HEK293 (cell line): ENCODE data around the gene LGALS7.

Experiments used
- GLI2 ChIP-seq: fragments of 450-650 bp; formaldehyde crosslinking; IDR thresholded peaks from 2 replicates; pipeline ENCODE4; 2017; ENCODE audit warnings: missing biosample characterization, missing genetic modification characterization, low read depth, borderline replicate concordance
- GLIS1 ChIP-seq: fragments of 450-650 bp; formaldehyde crosslinking; IDR thresholded peaks from 2 replicates; pipeline ENCODE4 v1.5.1; 2016; ENCODE audit warnings: missing biosample characterization, missing genetic modification characterization
- KLF1 ChIP-seq: fragments of 450-650 bp; formaldehyde crosslinking; IDR thresholded peaks from 2 replicates; pipeline ENCODE4 v1.5.1; 2016; ENCODE audit warnings: missing biosample characterization, missing genetic modification characterization
- OSR2 ChIP-seq: fragments of 450-650 bp; formaldehyde crosslinking; IDR thresholded peaks from 2 replicates; pipeline ENCODE4 v1.5.1; 2016; ENCODE audit warnings: missing biosample characterization, missing genetic modification characterization
- SP7 ChIP-seq: fragments of 450-650 bp; formaldehyde crosslinking; IDR thresholded peaks from 2 replicates; pipeline ENCODE4 v1.5.1; 2016; ENCODE audit warnings: missing biosample characterization, missing genetic modification characterization
- ZBTB21 ChIP-seq: fragments of 450-650 bp; formaldehyde crosslinking; IDR thresholded peaks from 2 replicates; pipeline ENCODE4 v1.5.1; 2017; ENCODE audit warnings: missing biosample characterization, missing genetic modification characterization
- ZBTB7A ChIP-seq: fragments of 450-650 bp; formaldehyde crosslinking; IDR thresholded peaks from 2 replicates; pipeline ENCODE4 v1.5.1; 2016; ENCODE audit warnings: low read depth, missing biosample characterization, missing genetic modification characterization
- ZFHX2 ChIP-seq: fragments of 450-650 bp; formaldehyde crosslinking; conservative IDR thresholded peaks from 2 replicates; pipeline ENCODE4 v1.5.1; 2016; ENCODE audit warnings: missing biosample characterization, missing genetic modification characterization
- ZIC2 ChIP-seq: fragments of 450-650 bp; formaldehyde crosslinking; IDR thresholded peaks from 2 replicates; pipeline ENCODE4 v1.5.1; 2016; ENCODE audit warnings: missing biosample characterization, missing genetic modification characterization
- ZNF335 ChIP-seq: fragments of 450-650 bp; formaldehyde crosslinking; conservative IDR thresholded peaks from 2 replicates; pipeline ENCODE4 v1.5.1; 2016; ENCODE audit warnings: missing biosample characterization, missing genetic modification characterization
- ZNF426 ChIP-seq: fragments of 450-650 bp; formaldehyde crosslinking; IDR thresholded peaks from 2 replicates; pipeline ENCODE4 v1.5.1; 2017; ENCODE audit warnings: missing biosample characterization, missing genetic modification characterization, mild to moderate bottlenecking, inconsistent platforms, moderate library complexity
- ZNF48 ChIP-seq: fragments of 450-650 bp; formaldehyde crosslinking; IDR thresholded peaks from 2 replicates; pipeline ENCODE4 v1.5.1; 2016; ENCODE audit warnings: missing biosample characterization, missing genetic modification characterization
- ZNF518A ChIP-seq: fragments of 450-650 bp; formaldehyde crosslinking; conservative IDR thresholded peaks from 2 replicates; pipeline ENCODE4 v1.5.1; 2016; ENCODE audit warnings: low read depth, missing biosample characterization, missing genetic modification characterization
- ZNF571 ChIP-seq: fragments of 450-650 bp; formaldehyde crosslinking; IDR thresholded peaks from 2 replicates; pipeline ENCODE4 v1.5.0; 2017; ENCODE audit warnings: missing biosample characterization, missing genetic modification characterization
- ZNF621 ChIP-seq: fragments of 450-650 bp; formaldehyde crosslinking; IDR thresholded peaks from 2 replicates; pipeline ENCODE4 v1.5.1; 2017; ENCODE audit warnings: missing biosample characterization, missing genetic modification characterization
- ZNF639 ChIP-seq: fragments of 450-650 bp; formaldehyde crosslinking; IDR thresholded peaks from 2 replicates; pipeline ENCODE4 v1.5.1; 2016; ENCODE audit warnings: missing biosample characterization, missing genetic modification characterization
- ZNF792 ChIP-seq: fragments of 450-650 bp; formaldehyde crosslinking; IDR thresholded peaks from 2 replicates; pipeline ENCODE4 v1.5.1; 2016; ENCODE audit warnings: missing biosample characterization, missing genetic modification characterization
- TF ChIP-seq, protein P1 (sequence below): fragments of 450-650 bp; formaldehyde crosslinking; IDR thresholded peaks from 2 replicates; pipeline ENCODE4 v1.5.1; 2017; ENCODE audit warnings: missing biosample characterization, missing genetic modification characterization
- TF ChIP-seq, protein P2 (sequence below): fragments of 450-650 bp; formaldehyde crosslinking; conservative IDR thresholded peaks from 2 replicates; pipeline ENCODE4 v1.5.1; 2016; ENCODE audit warnings: low read depth, missing biosample characterization, missing genetic modification characterization
- TF ChIP-seq, protein P3 (sequence below): fragments of 450-650 bp; formaldehyde crosslinking; IDR thresholded peaks from 2 replicates; pipeline ENCODE4 v1.5.1; 2016; ENCODE audit warnings: missing biosample characterization, missing genetic modification characterization, borderline replicate concordance

LGALS7 gene

DNA sequence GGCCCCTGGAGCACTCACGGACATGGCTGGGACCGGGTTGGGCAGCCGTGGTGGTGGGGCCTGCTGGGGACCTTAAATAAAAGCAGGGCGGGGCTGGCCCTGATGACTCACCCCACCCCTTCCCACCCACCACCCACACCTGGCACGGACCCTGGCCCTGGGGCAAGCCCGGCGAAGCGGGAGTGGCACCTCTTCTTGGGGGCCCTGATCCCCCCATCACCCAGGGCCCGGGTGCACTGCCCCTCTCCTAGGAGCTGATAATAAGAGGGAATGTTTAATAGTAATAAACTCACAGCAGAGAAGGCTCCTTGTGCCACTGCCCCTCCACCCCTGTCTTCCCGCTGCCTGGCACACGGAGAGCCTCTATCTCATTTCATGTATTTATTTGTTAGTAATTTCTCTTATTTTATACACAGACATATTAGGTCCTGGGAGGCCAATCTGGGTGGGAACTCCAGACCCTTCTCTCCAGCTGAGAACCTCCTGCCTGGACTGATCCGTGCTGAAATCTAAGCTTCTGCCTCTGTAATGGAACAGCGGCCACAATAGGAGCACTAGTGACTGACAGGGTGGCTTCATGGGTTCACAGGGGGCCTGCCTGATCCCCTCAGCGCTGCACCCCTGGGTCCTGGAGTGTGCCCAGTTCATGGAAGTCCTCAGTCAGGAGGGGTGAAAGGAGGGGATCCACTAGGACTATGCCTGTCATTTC lies at the start of gene LGALS7 (continued):
- TF ChIP-seq ZNF518A (no peak), ZIC2 (tag by site-specific recombination) (peak; percentile 58), KLF1 (peak; percentile 90), SP7 (tag by site-specific recombination) (0 out of 2 replicates have a peak, but pooled peaks have one; percentile 19), ZNF639 (tag by site-specific recombination) (no peak), OSR2 (0 out of 2 replicates have a peak, but pooled peaks have one; percentile 7), GLI2 (tag by site-specific recombination) (no peak), ZNF571 (tag by site-specific recombination) (no peak), ZBTB7A (tag by site-specific recombination) (no peak), ZBTB21 (no peak), ZNF48 (tag by site-specific recombination) (no peak), ZNF335 (peak; percentile 68), ZNF621 (tag by site-specific recombination) (no peak), ZNF426 (no peak), ZFHX2 (tag by site-specific recombination) (peak; percentile 47), ZNF792 (tag by site-specific recombination) (no peak), GLIS1 (tag by site-specific recombination) (peak; percentile 75)
- TF ChIP-seq, protein P1, sequence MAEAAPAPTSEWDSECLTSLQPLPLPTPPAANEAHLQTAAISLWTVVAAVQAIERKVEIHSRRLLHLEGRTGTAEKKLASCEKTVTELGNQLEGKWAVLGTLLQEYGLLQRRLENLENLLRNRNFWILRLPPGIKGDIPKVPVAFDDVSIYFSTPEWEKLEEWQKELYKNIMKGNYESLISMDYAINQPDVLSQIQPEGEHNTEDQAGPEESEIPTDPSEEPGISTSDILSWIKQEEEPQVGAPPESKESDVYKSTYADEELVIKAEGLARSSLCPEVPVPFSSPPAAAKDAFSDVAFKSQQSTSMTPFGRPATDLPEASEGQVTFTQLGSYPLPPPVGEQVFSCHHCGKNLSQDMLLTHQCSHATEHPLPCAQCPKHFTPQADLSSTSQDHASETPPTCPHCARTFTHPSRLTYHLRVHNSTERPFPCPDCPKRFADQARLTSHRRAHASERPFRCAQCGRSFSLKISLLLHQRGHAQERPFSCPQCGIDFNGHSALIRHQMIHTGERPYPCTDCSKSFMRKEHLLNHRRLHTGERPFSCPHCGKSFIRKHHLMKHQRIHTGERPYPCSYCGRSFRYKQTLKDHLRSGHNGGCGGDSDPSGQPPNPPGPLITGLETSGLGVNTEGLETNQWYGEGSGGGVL (tag by site-specific recombination) = no peak
- TF ChIP-seq, protein P2, sequence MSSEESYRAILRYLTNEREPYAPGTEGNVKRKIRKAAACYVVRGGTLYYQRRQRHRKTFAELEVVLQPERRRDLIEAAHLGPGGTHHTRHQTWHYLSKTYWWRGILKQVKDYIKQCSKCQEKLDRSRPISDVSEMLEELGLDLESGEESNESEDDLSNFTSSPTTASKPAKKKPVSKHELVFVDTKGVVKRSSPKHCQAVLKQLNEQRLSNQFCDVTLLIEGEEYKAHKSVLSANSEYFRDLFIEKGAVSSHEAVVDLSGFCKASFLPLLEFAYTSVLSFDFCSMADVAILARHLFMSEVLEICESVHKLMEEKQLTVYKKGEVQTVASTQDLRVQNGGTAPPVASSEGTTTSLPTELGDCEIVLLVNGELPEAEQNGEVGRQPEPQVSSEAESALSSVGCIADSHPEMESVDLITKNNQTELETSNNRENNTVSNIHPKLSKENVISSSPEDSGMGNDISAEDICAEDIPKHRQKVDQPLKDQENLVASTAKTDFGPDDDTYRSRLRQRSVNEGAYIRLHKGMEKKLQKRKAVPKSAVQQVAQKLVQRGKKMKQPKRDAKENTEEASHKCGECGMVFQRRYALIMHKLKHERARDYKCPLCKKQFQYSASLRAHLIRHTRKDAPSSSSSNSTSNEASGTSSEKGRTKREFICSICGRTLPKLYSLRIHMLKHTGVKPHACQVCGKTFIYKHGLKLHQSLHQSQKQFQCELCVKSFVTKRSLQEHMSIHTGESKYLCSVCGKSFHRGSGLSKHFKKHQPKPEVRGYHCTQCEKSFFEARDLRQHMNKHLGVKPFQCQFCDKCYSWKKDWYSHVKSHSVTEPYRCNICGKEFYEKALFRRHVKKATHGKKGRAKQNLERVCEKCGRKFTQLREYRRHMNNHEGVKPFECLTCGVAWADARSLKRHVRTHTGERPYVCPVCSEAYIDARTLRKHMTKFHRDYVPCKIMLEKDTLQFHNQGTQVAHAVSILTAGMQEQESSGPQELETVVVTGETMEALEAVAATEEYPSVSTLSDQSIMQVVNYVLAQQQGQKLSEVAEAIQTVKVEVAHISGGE (tag by site-specific recombination) = no peak
- TF ChIP-seq, protein P3, sequence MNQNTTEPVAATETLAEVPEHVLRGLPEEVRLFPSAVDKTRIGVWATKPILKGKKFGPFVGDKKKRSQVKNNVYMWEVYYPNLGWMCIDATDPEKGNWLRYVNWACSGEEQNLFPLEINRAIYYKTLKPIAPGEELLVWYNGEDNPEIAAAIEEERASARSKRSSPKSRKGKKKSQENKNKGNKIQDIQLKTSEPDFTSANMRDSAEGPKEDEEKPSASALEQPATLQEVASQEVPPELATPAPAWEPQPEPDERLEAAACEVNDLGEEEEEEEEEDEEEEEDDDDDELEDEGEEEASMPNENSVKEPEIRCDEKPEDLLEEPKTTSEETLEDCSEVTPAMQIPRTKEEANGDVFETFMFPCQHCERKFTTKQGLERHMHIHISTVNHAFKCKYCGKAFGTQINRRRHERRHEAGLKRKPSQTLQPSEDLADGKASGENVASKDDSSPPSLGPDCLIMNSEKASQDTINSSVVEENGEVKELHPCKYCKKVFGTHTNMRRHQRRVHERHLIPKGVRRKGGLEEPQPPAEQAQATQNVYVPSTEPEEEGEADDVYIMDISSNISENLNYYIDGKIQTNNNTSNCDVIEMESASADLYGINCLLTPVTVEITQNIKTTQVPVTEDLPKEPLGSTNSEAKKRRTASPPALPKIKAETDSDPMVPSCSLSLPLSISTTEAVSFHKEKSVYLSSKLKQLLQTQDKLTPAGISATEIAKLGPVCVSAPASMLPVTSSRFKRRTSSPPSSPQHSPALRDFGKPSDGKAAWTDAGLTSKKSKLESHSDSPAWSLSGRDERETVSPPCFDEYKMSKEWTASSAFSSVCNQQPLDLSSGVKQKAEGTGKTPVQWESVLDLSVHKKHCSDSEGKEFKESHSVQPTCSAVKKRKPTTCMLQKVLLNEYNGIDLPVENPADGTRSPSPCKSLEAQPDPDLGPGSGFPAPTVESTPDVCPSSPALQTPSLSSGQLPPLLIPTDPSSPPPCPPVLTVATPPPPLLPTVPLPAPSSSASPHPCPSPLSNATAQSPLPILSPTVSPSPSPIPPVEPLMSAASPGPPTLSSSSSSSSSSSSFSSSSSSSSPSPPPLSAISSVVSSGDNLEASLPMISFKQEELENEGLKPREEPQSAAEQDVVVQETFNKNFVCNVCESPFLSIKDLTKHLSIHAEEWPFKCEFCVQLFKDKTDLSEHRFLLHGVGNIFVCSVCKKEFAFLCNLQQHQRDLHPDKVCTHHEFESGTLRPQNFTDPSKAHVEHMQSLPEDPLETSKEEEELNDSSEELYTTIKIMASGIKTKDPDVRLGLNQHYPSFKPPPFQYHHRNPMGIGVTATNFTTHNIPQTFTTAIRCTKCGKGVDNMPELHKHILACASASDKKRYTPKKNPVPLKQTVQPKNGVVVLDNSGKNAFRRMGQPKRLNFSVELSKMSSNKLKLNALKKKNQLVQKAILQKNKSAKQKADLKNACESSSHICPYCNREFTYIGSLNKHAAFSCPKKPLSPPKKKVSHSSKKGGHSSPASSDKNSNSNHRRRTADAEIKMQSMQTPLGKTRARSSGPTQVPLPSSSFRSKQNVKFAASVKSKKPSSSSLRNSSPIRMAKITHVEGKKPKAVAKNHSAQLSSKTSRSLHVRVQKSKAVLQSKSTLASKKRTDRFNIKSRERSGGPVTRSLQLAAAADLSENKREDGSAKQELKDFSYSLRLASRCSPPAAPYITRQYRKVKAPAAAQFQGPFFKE (tag by site-specific recombination) = no peak
